IPS-20b (cell line): ENCODE results near the gene SLC27A6.
"Not testable (repeated sequence)": the region's sequence is repeated elsewhere in the genome, so short reads cannot be mapped to it uniquely, and the experiment has no call there.

Experiments
- H3K27ac ChIP-seq: one replicate; pipeline ENCODE4 v1.5.1; 2013; ENCODE audit warnings: low read length
- H3K27me3 ChIP-seq: 2 replicates; pipeline ENCODE4 v1.6.1; 2013; ENCODE audit warnings: mild to moderate bottlenecking, low read length, inconsistent platforms; ENCODE audit not compliant: insufficient read depth
- H3K36me3 ChIP-seq: 2 replicates; pipeline ENCODE4 v1.6.1; 2013; ENCODE audit warnings: low read depth, mild to moderate bottlenecking, inconsistent platforms, low read length, moderate library complexity; ENCODE audit not compliant: insufficient read depth
- H3K4me1 ChIP-seq: 2 replicates; pipeline ENCODE4 v1.6.1; 2013; ENCODE audit warnings: mild to moderate bottlenecking, control low read depth, inconsistent platforms, low read length, moderate library complexity; ENCODE audit not compliant: insufficient read depth
- H3K4me3 ChIP-seq: 2 replicates; pipeline ENCODE4 v1.5.1; 2013; ENCODE audit warnings: mild to moderate bottlenecking, low read length, inconsistent platforms
- H3K9ac ChIP-seq: 2 replicates; pipeline ENCODE4 v1.6.1; 2013; ENCODE audit warnings: low read depth, mild to moderate bottlenecking, inconsistent platforms, low read length, moderate library complexity
- H3K9me3 ChIP-seq: 2 replicates; pipeline ENCODE4 v1.6.1; 2013; ENCODE audit warnings: mild to moderate bottlenecking, low read depth, low read length, inconsistent platforms; ENCODE audit not compliant: insufficient read depth

The SLC27A6 gene

GRCh38 chr5:129003232-129003631, 37.9 kb downstream of the SLC27A6 start:
- Histone ChIP-seq H3K27me3 (no peaks in the 10 kb centered on the region), H3K4me1 (peaks cover 5% of the 10 kb centered on the region; the same call in 1 of the 2 replicates), H3K9ac (no peak overlapping the region; the same call in 1 of the 2 replicates), H3K36me3 (no peaks in the 10 kb centered on the region), H3K4me3 (no peak overlapping the region), H3K27ac (no peak overlapping the region), H3K9me3 (no peaks in the 10 kb centered on the region)

DNA sequence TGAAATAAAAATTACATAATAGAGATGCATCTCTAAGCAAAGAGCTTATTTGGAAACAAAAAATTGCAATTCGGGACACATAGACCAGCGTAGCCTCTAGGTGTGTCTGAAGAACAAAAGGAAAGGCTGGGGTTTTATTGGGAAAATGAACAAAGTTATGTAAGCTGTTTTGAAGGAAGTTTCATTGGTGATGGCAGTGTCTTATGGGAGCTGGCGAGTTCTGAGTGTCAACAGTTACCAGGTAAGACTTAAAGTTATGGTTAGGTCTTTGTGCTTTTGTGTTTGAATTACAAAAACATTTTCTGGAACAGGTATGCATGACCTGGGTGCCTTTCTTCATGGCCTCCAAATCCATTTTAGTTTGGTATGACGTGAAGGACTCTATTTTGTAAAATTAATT, 48.9 kb downstream of the SLC27A6 start:
- no peaks in the 10 kb centered on the region for H3K9me3 ChIP-seq
- H3K36me3 ChIP-seq = no peaks in the 10 kb centered on the region
- no peak overlapping the region for H3K4me3 ChIP-seq
- H3K9ac ChIP-seq = no peak overlapping the region
- H3K27me3 ChIP-seq = no peaks in the 10 kb centered on the region
- H3K27ac ChIP-seq = no peak overlapping the region
- no peaks in the 10 kb centered on the region for H3K4me1 ChIP-seq

DNA sequence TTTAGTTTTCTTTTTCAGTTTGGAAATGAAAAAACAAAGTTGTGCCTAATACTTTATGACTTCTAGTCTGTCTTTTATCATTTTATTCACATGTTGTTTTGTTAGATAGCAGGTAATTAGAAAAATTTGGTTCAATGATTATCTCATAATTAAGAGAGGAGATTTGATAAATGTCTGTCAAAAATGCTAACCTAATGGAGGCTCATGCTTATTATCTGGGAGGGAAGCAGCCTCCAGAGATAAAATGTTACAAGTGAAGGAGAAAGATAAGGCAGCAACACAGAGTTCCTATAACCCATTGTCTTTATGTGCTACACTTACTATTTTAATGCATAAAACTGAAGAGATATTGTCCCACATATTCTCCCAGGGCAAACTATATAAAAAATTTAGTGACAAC, 53.5 kb downstream of the SLC27A6 start:
- Histone ChIP-seq H3K27me3 (no peaks in the 10 kb centered on the region), H3K36me3 (no peaks in the 10 kb centered on the region), H3K4me1 (no peaks in the 10 kb centered on the region), H3K4me3 (no peak overlapping the region), H3K9ac (no peak overlapping the region), H3K27ac (no peak overlapping the region), H3K9me3 (no peaks in the 10 kb centered on the region)

- no peaks in the 10 kb centered on the region for H3K9me3 ChIP-seq
- H3K36me3 ChIP-seq = no peaks in the 10 kb centered on the region
- no peaks in the 10 kb centered on the region for H3K27me3 ChIP-seq
- no peak overlapping the region for H3K4me3 ChIP-seq
- no peaks in the 10 kb centered on the region for H3K4me1 ChIP-seq
- no peak overlapping the region for H3K27ac ChIP-seq
- no peak overlapping the region for H3K9ac ChIP-seq
Observed at GRCh38 chr5:129019401-129019908, 54.2 kb downstream of the SLC27A6 start.

GRCh38 chr5:129020683-129021082, 55.4 kb downstream of the SLC27A6 start:
- Histone ChIP-seq H3K4me1 (no peaks in the 10 kb centered on the region), H3K9me3 (no peaks in the 10 kb centered on the region), H3K27me3 (no peaks in the 10 kb centered on the region), H3K4me3 (no peak overlapping the region), H3K9ac (no peak overlapping the region), H3K27ac (no peak overlapping the region), H3K36me3 (no peaks in the 10 kb centered on the region)

DNA sequence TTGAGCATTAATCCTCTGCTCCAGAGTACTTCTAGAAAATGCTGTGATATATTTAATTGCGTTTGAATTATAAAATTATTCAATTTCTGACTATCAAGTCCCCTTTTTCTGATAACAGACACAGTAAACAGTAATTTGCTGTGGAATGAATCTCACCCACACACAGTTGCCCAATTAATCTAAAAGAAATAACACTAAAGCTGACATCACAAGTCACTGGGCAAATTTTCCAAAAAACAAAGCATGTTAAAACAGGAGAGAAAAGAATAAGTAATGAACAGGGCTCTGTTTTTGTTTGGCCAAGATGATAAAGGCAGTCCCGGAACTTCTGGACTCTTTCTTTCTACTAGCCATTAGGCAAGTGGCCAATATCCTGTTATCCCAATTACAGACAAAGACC, 56.5 kb downstream of the SLC27A6 start:
- Histone ChIP-seq H3K27me3 (no peaks in the 10 kb centered on the region), H3K36me3 (no peaks in the 10 kb centered on the region), H3K9me3 (no peaks in the 10 kb centered on the region), H3K4me1 (no peaks in the 10 kb centered on the region), H3K4me3 (no peak overlapping the region), H3K27ac (no peak overlapping the region), H3K9ac (no peak overlapping the region)

- no peaks in the 10 kb centered on the region for H3K36me3 ChIP-seq
- no peak overlapping the region for H3K27ac ChIP-seq
- no peaks in the 10 kb centered on the region for H3K27me3 ChIP-seq
- H3K4me3 ChIP-seq = no peak overlapping the region
- H3K9me3 ChIP-seq = no peaks in the 10 kb centered on the region
- no peaks in the 10 kb centered on the region for H3K4me1 ChIP-seq
- H3K9ac ChIP-seq = no peak overlapping the region
Observed at GRCh38 chr5:129022599-129022998, 57.3 kb downstream of the SLC27A6 start.

DNA sequence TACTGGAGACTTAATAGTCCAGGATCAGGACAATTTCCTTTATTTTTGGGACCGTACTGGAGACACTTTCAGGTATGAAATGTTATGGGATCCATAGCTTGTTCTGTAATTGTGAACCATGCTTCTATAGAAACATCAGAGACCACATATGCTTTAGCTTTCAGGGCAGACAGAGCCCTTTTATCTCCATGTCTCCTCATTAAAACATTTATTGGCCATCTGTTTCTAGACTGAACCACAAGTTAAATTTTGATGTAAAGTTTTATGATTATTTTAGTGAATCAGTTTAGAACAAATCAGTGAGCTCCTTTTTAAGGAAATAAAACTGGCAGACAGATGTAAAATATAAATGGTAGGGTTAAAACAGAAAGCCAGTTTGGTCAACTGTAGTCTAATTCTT, 62.0 kb downstream of the SLC27A6 start:
- Histone ChIP-seq H3K27me3 (no peaks in the 10 kb centered on the region), H3K27ac (no peak overlapping the region), H3K4me1 (no peaks in the 10 kb centered on the region), H3K4me3 (no peak overlapping the region), H3K9me3 (no peaks in the 10 kb centered on the region), H3K9ac (no peak overlapping the region; the same call in 1 of the 2 replicates), H3K36me3 (no peaks in the 10 kb centered on the region)

- no peaks in the 10 kb centered on the region for H3K27me3 ChIP-seq
- H3K27ac ChIP-seq = no peak overlapping the region
- H3K4me1 ChIP-seq = no peaks in the 10 kb centered on the region
- no peaks in the 10 kb centered on the region for H3K36me3 ChIP-seq
- no peak overlapping the region for H3K4me3 ChIP-seq
- H3K9ac ChIP-seq = no peak overlapping the region
- no peaks in the 10 kb centered on the region for H3K9me3 ChIP-seq
Observed at GRCh38 chr5:129031886-129032683, 66.8 kb downstream of the SLC27A6 start.

GRCh38 chr5:129036257-129036656, 71.0 kb downstream of the SLC27A6 start:
- not testable (repeated sequence) for H3K9me3 ChIP-seq, H3K27ac ChIP-seq, H3K9ac ChIP-seq, H3K27me3 ChIP-seq, H3K4me1 ChIP-seq, H3K36me3 ChIP-seq, H3K4me3 ChIP-seq

DNA sequence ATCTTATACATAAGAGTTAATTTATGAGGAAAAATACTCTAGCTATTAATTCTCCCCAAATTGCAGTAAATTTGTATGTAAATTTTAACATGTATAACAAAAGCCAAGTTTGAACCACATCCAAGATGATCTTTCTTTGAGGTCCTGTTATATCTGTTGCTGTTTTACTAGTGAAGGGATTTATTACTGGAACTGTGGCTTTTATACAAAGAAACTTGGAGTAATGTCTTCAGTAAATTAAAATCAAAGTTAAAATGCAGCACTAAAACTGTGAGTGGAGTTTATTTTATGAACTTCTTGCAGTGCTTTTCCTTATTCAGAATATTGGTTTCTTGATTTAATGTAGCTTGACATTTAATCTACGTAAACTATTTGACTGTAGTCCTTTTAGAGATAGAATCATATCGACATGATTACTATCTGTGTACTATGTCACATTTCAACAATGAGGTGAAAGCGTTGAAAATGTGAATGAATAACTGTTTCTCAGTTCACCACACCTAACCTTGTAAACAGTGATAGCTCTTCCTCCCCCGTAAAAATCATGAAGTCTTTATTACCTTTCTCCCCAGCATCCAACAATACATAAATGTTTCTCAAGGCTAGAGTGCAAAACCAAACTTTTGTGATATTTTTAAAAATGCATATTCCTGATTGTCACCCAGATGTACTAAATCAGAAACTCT, 76.1 kb downstream of the SLC27A6 start:
- no peaks in the 10 kb centered on the region for H3K27me3 ChIP-seq
- H3K36me3 ChIP-seq = no peaks in the 10 kb centered on the region
- H3K4me3 ChIP-seq = no peak overlapping the region
- no peak overlapping the region for H3K27ac ChIP-seq
- no peak overlapping the region for H3K9ac ChIP-seq
- H3K9me3 ChIP-seq = no peaks in the 10 kb centered on the region
- H3K4me1 ChIP-seq = no peaks in the 10 kb centered on the region

- no peaks in the 10 kb centered on the region for H3K9me3 ChIP-seq
- no peaks in the 10 kb centered on the region for H3K4me1 ChIP-seq
- H3K4me3 ChIP-seq = no peak overlapping the region
- no peaks in the 10 kb centered on the region for H3K27me3 ChIP-seq
- no peak overlapping the region for H3K9ac ChIP-seq
- H3K27ac ChIP-seq = no peak overlapping the region
- H3K36me3 ChIP-seq = no peaks in the 10 kb centered on the region
Observed at GRCh38 chr5:129042306-129042705, 77.0 kb downstream of the SLC27A6 start.
